HFFc6 (cell line): ENCODE measurements around the gene SLC12A2. TPM values are rescaled to one million over a fixed set of nuclear protein-coding genes. Genes with fewer than 3 reads are reported as not detected.

Experiments used
- DNase-seq: peaks from one replicate; pipeline ENCODE4 v3.0.0-alpha.2; 2018
- H3K27ac Mint-ChIP-seq: 2 replicates; pipeline ENCODE4 v1.8.0; 2020; ENCODE audit warnings: mild to moderate bottlenecking, mixed read lengths
- H3K27me3 Mint-ChIP-seq: 2 replicates; pipeline ENCODE4 v1.8.0; 2021; ENCODE audit warnings: mild to moderate bottlenecking, moderate library complexity, mixed read lengths; ENCODE audit not compliant: insufficient read depth
- H3K36me3 Mint-ChIP-seq: 2 replicates; pipeline ENCODE4 v1.8.0; 2021; ENCODE audit warnings: low read depth, mixed read lengths
- H3K4me1 Mint-ChIP-seq: 2 replicates; pipeline ENCODE4 v1.8.0; 2020; ENCODE audit warnings: low read depth, mixed read lengths
- H3K4me3 Mint-ChIP-seq: 2 replicates; pipeline ENCODE4 v1.8.0; 2020; ENCODE audit warnings: mild to moderate bottlenecking, moderate library complexity, mixed read lengths
- H3K9me3 Mint-ChIP-seq: 2 replicates; pipeline ENCODE4 v1.8.0; 2020; ENCODE audit warnings: mild to moderate bottlenecking, mixed read lengths
- total RNA-seq, 6 experiments: library from RNA; stranded (reverse); fragmentation: NEBNext Ultra II Directional; extraction: Animal tissue kit (Norgen Biotek cat#: 25700); gene quantifications; 2 replicates in 1 of 6; 3 replicates in 5 of 6; pipeline ENCODE4 v1.2.3, GENCODE V29; 2021
- TF ChIP-seq, protein P1 (sequence below): fragments of 200-600 bp; sonication (generic); IDR thresholded peaks from 2 replicates; pipeline ENCODE4 v1.5.0; 2021; ENCODE audit warnings: antibody characterized with exemption, mild to moderate bottlenecking

SLC12A2 gene
- total RNA-seq, 6 experiments from 2014 or later = 14.8 to 17.9 (median 16.1) TPM

DNA sequence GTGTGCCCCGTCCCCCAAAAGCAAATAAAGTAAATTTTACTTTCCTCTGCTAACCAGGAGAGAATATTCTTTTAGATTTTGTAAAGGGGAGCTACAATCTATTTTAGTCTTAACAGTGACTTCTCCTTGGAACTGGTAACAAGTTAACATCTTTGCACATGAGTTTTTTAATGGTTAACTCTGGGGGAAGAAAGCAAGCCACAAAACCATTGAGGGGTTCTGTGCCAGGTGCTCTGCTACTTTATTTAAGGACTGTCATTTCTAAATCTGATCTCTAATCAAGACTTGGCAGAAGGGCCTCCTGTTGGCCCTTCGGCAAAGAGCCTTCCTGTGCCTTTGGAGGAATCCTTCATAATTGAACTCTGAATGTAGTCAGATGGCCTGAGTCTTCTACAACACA, 153.4 kb downstream of the SLC12A2 start:
- no peaks in the 10 kb centered on the region for H3K9me3 Mint-ChIP-seq
- H3K36me3 Mint-ChIP-seq = no peaks in the 10 kb centered on the region
- H3K4me3 Mint-ChIP-seq = no peak overlapping the region
- DNase-seq = no peak
- TF ChIP-seq, protein P1, sequence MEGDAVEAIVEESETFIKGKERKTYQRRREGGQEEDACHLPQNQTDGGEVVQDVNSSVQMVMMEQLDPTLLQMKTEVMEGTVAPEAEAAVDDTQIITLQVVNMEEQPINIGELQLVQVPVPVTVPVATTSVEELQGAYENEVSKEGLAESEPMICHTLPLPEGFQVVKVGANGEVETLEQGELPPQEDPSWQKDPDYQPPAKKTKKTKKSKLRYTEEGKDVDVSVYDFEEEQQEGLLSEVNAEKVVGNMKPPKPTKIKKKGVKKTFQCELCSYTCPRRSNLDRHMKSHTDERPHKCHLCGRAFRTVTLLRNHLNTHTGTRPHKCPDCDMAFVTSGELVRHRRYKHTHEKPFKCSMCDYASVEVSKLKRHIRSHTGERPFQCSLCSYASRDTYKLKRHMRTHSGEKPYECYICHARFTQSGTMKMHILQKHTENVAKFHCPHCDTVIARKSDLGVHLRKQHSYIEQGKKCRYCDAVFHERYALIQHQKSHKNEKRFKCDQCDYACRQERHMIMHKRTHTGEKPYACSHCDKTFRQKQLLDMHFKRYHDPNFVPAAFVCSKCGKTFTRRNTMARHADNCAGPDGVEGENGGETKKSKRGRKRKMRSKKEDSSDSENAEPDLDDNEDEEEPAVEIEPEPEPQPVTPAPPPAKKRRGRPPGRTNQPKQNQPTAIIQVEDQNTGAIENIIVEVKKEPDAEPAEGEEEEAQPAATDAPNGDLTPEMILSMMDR = no peak
- H3K27ac Mint-ChIP-seq = no peak overlapping the region
- H3K4me1 Mint-ChIP-seq = peaks cover 28% of the 10 kb centered on the region
- H3K27me3 Mint-ChIP-seq = peaks cover 17% of the 10 kb centered on the region

DNA sequence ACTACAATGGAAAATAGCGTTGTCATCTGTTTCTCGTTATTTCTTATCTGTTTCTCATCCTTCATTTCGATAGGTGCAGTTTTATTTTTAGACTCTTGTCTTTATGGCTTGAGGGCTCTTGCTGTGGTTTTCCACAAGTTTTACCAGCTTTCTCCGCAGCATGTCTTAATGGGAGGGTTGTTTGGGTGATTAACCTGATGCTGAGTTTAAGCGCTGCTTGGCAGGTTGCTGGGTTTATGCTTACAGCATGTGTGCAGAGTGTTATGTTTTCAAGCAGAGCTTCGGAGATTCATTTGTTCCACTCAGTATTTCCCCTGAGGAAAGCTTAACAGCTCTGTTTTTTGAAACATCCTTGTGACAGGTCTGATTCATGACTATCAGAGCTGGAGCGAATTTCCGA, 154.0 kb downstream of the SLC12A2 start:
- no peak overlapping the region for H3K27ac Mint-ChIP-seq
- DNase-seq = peak; percentile 59
- no peaks in the 10 kb centered on the region for H3K9me3 Mint-ChIP-seq
- TF ChIP-seq, protein P1 = no peak
- no peaks in the 10 kb centered on the region for H3K36me3 Mint-ChIP-seq
- no peak overlapping the region for H3K4me3 Mint-ChIP-seq
- peaks cover 28% of the 10 kb centered on the region for H3K4me1 Mint-ChIP-seq
- peaks cover 17% of the 10 kb centered on the region for H3K27me3 Mint-ChIP-seq
